Activated CD8-positive, alpha-beta memory T cell treated with anti-CD3 and anti-CD28 coated beads for 24 hours (primary cell): ENCODE results near the gene RIPK3.
"Not testable (repeated sequence)": the region's sequence is repeated elsewhere in the genome, so short reads cannot be mapped to it uniquely, and the experiment has no call there.

Source experiments
- DNase-seq: peaks from one replicate; pipeline ENCODE4 v3.0.0-alpha.2; 2020

Gene RIPK3

DNA sequence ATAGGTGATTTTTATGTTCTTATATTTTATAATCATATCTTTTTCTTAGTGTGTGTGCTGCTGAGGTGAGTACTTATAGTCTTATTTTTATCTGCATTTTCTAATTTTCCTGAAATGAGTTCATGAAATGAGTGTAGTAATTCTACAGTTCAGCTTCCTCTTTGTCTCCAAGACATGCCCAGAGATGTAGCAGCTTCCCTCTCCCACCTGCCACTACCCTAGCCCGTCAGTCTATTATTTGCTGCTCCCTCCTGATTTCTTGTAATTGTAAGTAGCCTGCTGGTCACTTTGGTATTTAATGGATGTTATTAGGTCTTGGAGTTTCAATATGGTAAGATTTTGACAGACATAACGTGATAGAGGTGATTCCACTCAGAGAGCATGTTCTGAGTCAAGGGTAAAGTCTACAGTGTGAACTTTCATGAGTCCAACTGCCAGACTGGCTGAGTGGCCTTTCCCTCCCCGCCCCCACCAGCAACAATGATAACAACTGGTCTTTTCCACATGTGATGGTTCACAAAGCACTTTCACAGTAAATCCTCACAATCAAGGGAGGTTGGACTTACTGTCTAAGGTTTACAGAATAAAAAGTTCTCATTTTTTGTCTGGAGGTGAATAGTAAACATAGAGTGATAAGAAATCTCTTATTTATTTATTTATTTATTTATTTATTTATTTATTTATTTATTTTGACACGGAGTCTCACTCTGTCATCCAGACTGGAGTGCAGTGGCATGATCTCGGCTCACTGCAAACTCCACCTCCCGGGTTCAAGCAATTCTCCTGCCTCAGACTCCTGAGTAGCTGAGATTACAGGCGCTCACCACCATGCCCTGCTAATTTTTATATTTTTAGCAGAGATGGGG lies 4.2 kb upstream of the RIPK3 start:
- DNase-seq: no peak

DNA sequence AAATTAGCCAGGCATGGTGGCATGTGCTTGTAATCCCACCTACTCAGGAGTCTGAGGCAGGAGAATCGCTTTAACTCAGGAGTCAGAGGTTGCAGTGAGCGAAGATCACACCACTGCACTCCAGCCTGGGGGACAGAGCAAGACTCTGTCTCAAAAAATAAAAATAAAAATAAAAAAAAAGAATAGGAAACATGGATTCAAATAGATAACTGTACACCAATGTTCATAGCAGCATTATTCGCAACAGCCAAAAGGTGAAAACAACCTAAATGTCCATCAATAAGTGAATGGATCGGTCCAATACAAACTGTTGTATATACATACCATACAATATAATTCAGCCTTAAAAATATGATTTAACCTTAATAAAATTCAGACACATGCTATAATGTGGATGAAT lies 3.1 kb upstream of the RIPK3 start:
- no peak for DNase-seq

DNA sequence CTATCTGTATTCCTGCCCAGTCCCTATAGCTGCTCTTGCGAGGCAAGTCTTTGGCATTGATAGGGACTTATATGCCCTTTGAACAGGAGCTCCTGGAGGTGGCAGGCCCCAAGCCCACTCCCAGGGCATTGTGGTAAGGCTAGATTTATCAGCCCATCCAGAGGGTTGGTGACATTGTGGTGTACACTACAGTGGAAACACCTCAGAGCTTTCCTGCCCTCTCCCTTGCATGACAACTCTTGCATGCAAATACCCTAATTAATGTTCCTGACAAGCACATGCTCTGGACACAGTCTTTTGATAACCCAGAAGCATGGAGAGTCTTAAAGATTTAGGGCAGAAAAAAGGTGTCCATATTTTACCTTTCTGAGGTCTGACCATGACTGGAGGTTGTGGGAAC lies 815 bp upstream of the RIPK3 start:
- DNase-seq: no peak

DNA sequence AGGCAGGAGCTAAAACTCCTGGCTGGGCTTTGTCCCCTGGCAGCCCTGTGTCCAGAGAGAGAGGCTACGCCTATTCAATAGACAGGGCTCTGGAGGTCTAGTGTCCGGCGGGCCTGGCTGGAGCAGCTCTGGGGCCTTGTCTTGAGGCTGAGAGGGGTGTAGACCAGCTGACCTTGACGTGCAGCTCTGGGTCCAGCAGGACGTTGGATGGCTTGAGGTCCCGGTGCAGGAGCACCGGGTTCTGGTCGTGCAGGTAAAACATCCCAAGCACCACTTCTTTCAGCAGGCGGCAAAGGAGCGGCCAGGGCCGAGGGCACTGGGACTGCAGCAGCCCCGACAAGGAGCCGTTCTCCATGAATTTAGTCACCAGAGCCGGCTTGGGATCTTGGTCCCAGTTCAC lies 948 bp downstream of the RIPK3 start:
- DNase-seq: no peak

DNA sequence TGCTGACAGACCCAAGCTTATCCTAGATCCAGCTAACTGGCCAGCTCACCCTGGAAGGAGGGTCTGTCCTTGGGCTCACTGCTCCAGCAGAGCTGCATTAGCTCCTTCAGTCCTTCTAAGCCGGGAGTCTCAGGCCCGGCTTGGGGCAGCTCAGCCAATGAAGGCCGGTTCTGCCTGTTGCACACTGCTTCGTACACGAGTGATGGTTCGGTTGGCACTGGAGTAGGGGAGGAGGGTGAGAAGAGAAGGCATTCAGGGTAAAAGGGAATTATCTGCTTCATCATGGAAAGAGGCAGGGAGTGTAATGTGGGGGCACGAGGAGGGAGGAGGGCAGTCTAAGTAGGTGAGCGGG lies 2.0 kb downstream of the RIPK3 start:
- no peak for DNase-seq

DNA sequence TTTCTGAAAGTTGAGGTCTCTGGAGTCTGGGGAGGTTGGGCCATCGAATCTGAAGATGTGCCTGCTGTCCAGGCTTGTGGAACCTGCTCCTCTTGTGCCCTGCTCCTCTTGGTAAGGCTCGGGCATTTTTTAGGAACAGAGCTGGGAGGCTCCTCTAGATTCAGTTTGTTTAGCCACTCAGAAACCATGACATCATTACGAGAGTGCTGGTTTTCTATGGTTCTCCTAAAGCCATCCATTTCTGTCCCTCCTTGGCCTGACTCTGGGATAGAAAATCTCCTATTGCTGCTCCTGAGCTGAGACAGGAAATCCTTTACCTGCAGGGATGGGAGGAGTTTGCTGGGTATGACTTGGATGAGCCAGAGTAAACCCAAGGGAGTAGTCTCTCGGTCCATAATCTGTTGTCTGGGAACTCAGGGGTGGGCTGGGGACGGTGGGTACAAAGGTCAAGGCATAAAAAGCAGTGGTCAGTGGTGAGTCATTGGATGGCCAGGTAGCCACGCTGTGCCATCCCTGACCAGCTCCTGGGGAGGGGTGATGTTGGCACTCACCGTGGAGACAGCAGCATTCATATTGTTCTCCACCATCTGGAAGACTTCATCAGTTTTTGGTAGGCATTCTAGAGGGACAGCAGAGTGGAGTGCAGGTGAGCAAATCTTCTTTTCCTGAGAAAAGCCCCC lies 2.5 kb downstream of the RIPK3 start:
- no peak for DNase-seq

DNA sequence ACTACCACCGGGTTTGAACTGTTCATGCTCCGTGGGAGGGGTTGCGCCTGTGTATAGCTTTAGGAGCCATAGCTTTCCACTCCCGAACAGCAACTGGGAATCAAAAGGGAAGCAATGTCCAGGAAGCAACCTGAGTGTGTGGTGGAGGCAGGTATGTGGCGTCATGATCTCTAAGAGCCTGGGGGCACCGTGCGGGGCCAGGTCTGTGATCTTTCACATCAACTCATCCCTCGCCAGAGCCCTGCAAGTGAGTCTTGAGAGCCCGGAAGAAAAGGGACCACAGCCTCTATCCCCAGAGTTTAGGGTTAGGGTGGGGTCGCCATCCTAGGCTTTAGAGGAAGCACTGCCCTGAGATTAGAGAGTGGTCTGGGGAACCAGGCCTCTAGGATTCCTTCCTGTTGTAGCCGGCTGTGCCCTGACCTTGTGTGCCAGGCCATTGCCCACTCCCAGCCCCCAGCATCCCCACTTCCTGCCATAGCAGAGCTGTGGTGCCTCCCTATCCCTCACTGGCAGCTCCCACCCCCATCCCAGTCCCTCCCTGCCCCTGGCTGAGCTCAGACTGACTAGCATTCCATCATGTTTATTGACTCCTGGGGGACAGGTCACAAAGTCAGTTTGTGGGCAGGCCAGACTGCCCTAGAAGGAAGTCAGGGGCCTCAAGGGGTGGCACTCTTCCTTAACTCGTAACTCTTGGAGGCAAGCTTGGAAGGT lies 4.2 kb downstream of the RIPK3 start:
- DNase-seq: no peak

DNA sequence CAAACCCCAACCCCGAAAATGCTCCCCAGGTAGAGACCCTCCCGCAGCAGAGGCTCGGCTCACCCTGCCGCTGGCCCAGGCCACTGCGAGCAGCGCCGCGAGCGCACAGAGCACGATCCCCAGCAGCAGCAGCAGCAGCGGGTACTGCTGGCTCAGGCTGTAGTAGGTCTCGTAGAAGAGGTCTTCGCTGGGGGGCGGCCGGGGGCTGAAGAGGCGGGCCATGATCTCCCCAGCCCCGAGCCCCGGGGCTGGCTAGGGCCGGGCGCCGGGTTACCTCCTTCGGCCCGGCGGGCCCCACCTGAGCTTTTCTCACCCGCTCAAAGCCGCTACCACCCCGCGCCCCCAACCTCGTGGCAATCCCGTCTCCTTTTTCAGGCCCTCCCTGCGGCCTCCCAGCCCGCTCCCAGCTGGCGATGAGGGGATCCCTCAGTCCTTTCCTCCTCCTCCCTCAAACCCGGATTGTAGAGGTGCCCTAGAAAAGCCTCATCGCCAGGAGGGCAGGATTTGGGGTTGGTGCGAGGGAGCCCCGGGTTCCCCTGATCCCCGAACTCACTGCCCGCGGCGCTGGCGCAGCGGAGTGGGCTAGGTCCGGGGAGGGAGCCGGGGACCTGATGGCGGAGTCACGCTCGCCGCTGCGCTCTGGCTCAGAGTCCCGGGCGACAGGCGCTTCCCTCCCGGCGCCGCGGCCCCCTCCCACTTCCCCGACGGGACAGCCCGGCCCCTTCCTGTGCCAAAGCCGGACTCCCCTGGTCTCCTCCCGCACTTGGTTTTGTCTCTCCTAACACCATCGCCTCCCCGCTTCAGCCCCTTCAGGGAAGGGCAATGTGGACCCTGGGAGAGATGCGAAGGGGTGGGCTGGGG lies 5.1 kb downstream of the RIPK3 start, which contains the start of gene ADCY4:
TSS of gene ADCY4 (minus strand) at position 641 of the 861 bp plus-strand sequence. CDS start at position 222, 419 bp downstream.
- DNase-seq: peak; percentile 73

DNA sequence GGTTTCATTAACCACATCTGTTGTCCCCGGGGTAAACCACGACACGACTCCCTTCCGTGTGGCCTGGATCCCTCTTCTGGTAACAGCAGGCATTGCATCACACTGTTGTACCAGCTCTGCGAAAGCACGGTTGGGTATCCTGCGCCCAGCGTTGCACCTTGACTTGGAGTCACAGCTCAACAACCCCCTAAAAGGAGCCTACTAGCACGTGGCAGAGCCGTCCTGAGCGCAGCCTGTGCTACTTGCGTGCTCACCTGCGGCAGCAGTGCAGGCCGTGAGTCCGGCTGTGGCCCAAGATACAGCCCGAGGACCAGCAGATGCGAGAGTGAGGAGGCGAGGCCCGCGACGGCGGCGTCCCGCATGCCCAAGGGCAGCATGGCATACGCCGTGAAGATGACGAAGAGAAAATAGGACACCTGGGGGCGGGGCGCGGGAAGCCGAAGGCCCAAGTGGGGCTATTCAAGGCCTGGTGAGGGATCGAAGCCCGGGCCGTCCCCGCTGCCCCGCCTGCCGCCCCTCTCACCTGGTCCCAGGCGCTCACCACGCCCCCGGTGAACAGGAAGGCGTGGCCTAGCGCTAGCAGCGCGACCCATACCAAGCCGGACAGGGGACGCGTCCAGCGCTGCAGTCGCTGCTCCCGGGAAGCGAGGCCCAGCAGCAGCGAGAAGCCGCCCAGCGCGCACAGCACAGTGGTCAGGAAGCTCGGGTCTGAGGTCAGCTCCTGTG lies 7.4 kb downstream of the RIPK3 start:
- DNase-seq: peak; percentile 87

DNA sequence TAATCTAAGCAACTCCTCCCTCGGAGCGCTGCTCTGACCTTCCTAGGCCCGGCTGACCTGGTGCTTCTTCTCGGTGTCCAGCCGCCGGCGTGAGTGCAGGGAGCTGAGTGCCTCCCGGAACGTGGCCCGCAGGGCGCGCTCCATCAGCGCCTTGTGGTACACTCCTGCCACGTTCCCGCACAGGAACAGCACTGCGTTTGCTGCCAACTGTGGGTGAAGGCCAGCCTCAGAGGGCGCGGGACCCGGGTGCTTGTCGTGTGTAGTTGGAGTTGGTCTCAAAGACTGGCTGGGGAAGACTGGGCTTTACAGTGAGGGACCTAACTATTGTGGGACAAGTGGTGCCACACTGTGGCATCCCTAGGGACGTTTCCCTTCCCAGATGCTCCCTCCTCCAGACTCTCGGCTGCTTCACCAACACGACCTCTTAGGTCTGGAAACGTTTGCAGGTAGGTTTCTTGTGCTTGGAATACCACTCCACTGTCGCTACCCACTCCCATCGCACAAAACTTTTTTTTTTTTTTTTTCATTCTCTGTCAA lies 8.0 kb downstream of the RIPK3 start:
- peak; percentile 68 for DNase-seq

DNA sequence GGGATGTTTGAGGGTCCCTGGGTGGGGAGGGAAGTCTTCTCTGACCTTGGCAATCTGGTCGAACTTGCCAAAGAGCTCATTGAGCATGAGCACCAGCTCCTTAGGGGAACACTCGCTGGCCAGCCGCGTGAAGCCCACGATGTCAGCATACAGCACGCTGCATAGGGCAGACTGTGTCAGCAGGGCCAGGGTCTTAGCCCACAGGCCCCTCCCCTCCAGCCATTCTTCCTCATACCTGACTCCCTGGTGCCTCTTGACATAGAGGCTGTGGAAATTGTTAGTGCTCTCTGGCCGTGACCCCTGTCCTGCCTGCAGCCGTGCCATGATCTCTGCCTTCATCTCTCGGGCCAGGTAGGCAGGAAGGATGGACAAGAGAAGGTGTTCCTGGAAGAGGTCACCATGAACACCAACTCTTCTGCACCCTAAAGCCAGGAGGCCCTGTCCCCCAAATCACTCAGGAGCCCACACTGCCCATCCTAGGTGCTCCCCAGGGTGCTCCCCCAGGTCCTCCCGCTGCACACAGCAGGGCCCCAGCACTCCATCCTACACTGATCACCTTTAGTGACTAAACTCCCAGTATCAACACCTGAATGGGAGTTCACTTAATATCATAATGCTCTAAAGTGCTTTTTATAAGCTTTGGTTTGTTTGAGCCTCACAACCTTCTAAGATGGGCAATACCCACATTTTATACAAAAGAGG lies 8.7 kb downstream of the RIPK3 start:
- DNase-seq: peak; percentile 55

DNA sequence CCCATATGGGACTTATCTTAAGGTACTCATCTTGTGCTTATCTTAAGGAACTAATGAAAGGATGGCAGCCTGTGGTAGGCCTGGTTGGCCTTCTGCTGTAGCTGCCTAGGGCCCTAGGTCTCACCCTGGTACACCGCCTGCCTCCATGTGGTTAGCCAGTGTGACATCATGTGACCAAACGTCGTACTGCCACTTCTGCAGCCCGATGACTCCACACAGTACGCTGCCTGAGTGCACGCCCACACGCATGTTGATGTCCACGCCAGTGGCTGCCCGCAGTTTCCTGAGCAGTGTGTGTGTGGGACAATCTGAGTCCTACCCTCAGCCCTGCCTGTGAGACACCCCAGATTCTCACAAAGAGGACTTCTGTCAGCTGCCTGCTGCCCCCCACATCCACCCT lies 10.1 kb downstream of the RIPK3 start:
- peak; percentile 79 for DNase-seq

DNA sequence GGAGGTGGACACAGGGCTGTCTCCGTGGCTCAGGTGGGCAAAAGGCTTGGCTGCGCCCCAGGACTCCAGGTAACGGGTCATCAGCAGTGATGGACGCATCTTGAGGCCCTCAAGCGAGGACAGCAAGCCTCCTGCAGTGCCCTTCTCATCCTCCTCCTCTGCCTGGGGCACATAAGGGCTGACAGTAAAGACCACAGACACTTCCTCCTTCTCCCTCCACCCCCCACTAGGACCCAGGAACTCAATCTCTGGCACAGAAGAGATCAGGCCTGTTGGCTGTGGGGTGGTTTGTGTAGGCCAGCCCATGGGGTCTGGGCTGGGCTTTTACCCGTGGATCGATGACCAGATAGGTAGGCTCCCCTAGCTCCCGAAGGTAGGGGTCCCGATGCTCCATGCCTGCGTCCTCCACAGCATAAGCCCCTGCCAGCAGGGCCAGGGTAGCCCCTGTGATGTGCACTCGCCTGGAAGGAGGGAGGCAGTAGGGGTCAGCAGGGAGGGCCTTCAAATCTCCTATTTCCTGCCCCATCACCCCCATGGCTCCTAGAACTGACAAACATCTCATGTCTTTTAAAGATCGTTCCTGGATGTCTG lies 10.6 kb downstream of the RIPK3 start:
- no peak for DNase-seq

DNA sequence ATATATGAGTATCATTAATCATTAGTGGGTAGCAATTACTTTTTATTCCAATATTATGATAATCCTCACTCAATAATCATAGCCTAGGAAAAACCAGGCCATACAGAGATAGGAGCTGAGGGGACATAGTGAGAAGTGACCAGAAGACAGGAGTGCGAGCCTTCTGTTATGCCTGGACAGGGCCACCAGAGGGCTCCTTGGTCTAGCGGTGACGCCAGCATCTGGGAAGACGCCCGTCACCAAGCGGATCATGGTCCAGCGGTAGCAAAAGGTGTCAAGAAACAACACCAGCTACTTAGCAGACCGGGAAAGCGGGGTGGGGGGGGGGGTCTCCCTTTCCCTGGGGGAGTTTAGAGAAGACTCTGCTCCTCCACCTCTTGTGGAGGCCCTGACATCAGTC lies 11.9 kb downstream of the RIPK3 start:
- not testable (repeated sequence) for DNase-seq

DNA sequence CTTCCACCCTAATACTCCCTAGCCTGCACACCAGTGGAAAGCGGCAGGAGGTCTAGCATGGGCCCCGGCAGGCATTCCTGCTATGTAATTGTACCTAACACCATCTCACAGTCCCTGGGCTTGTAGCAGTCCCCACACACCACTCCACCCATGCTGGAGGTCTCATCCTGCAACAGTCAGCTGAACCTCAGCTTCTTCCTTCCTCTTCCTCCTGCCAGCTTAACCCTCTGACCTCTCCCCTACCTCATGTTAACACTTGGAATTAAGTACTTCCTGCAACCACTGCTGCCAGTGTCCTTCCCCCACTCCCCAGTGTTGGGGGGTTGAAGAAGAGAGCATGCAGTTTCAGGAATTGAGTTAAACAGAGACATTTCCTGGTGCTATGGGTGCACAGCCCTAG lies 12.5 kb downstream of the RIPK3 start:
- DNase-seq: no peak

DNA sequence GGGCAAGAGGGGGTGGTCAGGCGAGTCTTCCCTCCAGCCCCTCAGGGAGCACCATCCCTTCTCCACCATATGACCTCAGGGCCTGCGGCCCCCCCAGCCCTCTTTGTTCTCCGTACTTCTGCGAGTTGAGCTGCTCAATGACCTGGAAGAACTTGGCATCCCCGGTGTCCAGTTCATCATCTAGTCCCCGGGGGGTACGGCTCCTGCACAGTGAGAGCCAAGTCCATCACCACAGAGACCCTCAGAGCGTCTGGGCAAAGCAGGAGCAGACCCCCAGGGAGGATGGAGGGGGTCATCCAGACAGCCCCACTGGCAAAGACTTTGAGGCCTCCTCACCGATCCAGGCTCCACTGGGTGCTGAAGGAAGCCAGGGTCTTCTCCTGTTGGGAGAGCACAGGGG lies 13.8 kb downstream of the RIPK3 start:
- DNase-seq: no peak

DNA sequence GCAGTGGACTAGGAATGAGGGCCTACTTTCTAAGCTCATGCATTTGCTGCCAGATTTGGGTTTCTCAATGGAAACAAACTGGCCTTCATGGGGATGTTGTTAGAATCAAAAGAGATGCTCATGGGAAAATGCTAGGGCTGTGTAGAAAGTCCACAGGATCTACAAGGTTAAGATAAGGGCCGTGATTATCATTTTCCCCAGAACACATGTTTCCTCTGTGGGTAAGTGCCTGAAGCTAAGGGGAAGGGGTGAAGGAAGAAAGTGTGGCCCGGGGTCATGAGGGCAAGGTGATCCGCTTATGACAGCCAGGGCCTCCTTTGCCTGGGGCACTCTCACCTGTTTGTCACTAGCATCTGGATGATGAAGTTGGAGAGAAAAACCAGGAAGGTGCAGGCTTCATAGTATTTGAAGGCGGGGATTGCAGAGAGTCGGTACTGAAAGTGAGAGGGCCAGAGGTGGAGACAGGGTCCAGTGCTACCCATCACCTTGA lies 14.7 kb downstream of the RIPK3 start:
- no peak for DNase-seq

DNA sequence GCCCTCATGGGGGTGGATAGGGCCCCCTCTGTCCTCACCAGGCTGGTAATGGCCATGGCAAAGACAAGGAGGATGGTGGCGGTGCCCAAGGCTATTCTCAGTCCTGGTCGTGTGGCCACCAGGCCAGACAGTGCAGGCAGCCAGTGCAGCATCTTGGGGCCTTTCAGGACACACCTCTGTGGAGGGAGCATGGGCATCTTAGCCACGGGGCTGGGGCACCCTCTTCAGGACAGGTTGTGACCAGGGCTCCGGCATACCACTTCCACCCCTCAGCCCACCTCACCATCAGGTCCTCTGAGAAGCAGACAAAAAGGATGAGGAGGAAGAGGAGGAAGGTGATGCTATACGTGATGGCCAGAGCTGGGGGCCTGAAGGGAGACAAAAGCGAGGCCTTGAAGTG lies 15.8 kb downstream of the RIPK3 start:
- no peak for DNase-seq

DNA sequence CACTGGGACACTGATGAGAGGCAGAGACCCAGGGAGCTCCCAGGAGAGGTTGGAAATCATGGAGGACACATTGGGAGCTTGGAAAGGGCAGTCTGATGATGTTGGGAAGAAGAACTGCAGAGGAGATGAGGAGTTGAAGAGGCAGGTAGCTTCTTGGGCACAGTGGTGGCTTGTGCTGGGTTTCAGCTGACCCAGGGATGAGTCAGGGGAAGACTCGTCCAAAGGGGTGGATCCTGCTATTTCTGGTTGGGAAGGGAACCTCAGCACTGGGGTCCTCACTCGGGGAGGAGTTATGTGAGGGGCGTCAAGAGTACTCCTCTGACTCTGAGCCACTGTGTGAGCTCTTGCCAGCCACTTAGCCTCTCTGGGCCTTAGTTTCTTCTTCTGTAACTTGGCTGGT lies 16.4 kb downstream of the RIPK3 start:
- DNase-seq: no peak

DNA sequence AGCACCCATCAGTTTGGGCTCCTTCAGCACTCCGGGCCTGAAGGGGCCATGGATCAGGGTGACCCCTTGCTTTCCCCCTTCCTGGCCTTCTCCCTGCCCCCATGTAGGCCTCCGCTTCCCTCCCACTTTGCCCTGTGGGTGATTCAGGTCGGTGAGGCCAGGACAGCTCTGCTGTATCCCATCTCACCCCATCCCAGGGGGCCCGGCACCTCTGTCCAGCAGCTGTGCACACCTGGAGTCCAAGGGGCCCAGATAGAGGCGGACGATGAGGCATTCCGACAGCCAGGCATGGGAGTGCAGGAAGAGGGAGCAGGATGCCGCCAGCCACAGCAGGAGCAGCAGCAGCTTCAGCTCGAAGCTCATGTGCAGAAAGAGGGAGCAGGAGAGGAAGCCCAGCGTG lies 17.1 kb downstream of the RIPK3 start:
- DNase-seq: no peak
